ENCODE measurements around the gene MFNG. TPM values are rescaled to one million over a fixed set of nuclear protein-coding genes. Genes with fewer than 3 reads are reported as not detected.

MFNG gene
- total RNA-seq, 1 experiment from 2014 or later: 3.3 TPM

DNA sequence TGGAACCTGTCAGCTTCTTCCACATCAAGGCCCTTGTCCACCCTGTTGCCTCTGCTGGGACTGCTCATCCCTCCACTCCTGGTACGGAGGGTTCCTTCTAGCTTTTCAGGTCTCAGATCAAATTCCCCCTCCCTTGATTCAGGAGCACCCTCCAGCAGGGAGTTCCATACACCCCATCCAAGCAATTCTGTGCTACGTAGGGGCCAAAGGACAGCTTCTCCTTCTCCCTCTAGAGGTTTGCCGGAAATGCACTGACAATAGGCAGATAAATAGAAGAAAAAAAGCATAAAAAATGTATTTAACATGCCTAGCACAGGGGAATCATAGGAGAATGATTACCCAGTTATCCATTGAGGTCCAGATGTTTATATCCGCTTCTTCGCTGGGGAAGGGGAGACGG lies 36.3 kb upstream of the MFNG start:
- Mint-ChIP-seq H3K27me3 (ENCODE audit: low read depth) (peaks cover 44% of the 10 kb centered on the region), H3K9me3 (no peaks in the 10 kb centered on the region), H3K4me1 (peaks cover 10 to 16% of the 10 kb centered on the region in 2 experiments), H3K27ac (no peak overlapping the region), H3K4me3 (no peak overlapping the region), H3K36me3 (ENCODE audit: insufficient read depth in 1 of 3, low read depth in 3 of 3) (no peaks in the 10 kb centered on the region)
- Histone ChIP-seq H2BK120ac (ENCODE audit: low read depth, low read length, poor library complexity, severe bottlenecking) (no peak overlapping the region), H2BK20ac (ENCODE audit: low read depth, low read length, poor library complexity, severe bottlenecking) (no peak overlapping the region), H3K18ac (ENCODE audit: insufficient read length, low read depth, low read length) (no peak overlapping the region), H4K20me1 (ENCODE audit: control insufficient read depth, insufficient read depth, insufficient read length) (no peaks in the 10 kb centered on the region), H3K4ac (ENCODE audit: low read depth, low read length) (no peak overlapping the region), H2AFZ (ENCODE audit: low read length) (no peak overlapping the region), H3K4me2 (ENCODE audit: insufficient read depth, insufficient read length, low read length) (no peak overlapping the region), H4K91ac (ENCODE audit: insufficient read length, low read depth, low read length) (no peak overlapping the region), H3T11ph (ENCODE audit: low read length) (no peak overlapping the region), H4K8ac (replicated peaks; ENCODE audit: insufficient read length, low read depth, low read length) (no peak overlapping the region), H3K4me1 (ENCODE audit: insufficient read depth, low read length) (no peaks in the 10 kb centered on the region; the same call in 1 of the 2 replicates), H3K27ac (ENCODE audit: insufficient read length, low read depth, low read length) (no peak overlapping the region), H3K23me2 (ENCODE audit: insufficient read length, low read depth, low read length, poor library complexity, severe bottlenecking) (peaks cover 4% of the 10 kb centered on the region), H2BK15ac (ENCODE audit: low read depth, low read length) (no peak overlapping the region), H4K5ac (ENCODE audit: insufficient read length, low read depth, low read length) (no peak overlapping the region), H3K27me3 (ENCODE audit: insufficient read depth, low read length) (no peaks in the 10 kb centered on the region; the same call in 1 of the 2 replicates), H2AK5ac (ENCODE audit: insufficient read length, low read length) (no peak overlapping the region), H3K79me2 (ENCODE audit: insufficient read depth, low read length) (no peaks in the 10 kb centered on the region), H2BK5ac (ENCODE audit: insufficient read length, low read length) (no peak overlapping the region), H3K9ac (ENCODE audit: extremely low read depth, insufficient read length, low read length) (no peak overlapping the region), H2BK12ac (ENCODE audit: insufficient read length, low read depth, low read length) (no peak overlapping the region), H3K14ac (ENCODE audit: insufficient read depth, low read length) (no peak overlapping the region), H3K56ac (ENCODE audit: insufficient read length, low read depth, low read length) (no peak overlapping the region), H3K23ac (ENCODE audit: insufficient read length, low read depth, low read length) (no peak overlapping the region), H3K79me1 (ENCODE audit: insufficient read depth, low read depth, low read length, poor library complexity, severe bottlenecking) (no peaks in the 10 kb centered on the region), H3K9me3 (ENCODE audit: control insufficient read depth, low read depth, low read length) (no peaks in the 10 kb centered on the region)
- no peak for DNase-seq
- TF ChIP-seq, protein P1, sequence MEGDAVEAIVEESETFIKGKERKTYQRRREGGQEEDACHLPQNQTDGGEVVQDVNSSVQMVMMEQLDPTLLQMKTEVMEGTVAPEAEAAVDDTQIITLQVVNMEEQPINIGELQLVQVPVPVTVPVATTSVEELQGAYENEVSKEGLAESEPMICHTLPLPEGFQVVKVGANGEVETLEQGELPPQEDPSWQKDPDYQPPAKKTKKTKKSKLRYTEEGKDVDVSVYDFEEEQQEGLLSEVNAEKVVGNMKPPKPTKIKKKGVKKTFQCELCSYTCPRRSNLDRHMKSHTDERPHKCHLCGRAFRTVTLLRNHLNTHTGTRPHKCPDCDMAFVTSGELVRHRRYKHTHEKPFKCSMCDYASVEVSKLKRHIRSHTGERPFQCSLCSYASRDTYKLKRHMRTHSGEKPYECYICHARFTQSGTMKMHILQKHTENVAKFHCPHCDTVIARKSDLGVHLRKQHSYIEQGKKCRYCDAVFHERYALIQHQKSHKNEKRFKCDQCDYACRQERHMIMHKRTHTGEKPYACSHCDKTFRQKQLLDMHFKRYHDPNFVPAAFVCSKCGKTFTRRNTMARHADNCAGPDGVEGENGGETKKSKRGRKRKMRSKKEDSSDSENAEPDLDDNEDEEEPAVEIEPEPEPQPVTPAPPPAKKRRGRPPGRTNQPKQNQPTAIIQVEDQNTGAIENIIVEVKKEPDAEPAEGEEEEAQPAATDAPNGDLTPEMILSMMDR (conservative IDR thresholded peaks at IDR 0.05): no peak
- no CpG with 5 or more reads among the region's 6 CpGs for WGBS (ENCODE audit: extremely low coverage, insufficient read length, low lambda C conversion rate)

Measured in H9 (cell line).